Nephron progenitor cell (in vitro differentiated cells): Measurements from ENCODE around the gene SYPL1.

Source experiments
- DNase-seq: peaks from one replicate; pipeline ENCODE4 v3.0.0; 2021
- H3K27ac Mint-ChIP-seq: 2 replicates; pipeline ENCODE4 v1.8.0; 2021; ENCODE audit warnings: mild to moderate bottlenecking, moderate library complexity, mixed read lengths
- H3K27me3 Mint-ChIP-seq: 2 replicates; pipeline ENCODE4 v1.8.0; 2021; ENCODE audit warnings: mild to moderate bottlenecking, low read depth, mixed read lengths; ENCODE audit not compliant: poor library complexity
- H3K36me3 Mint-ChIP-seq: 2 replicates; pipeline ENCODE4 v1.8.0; 2021; ENCODE audit warnings: low read depth, mixed read lengths
- H3K4me1 Mint-ChIP-seq: 2 replicates; pipeline ENCODE4 v1.8.0; 2021; ENCODE audit warnings: mixed read lengths
- H3K4me3 Mint-ChIP-seq: 2 replicates; pipeline ENCODE4 v1.8.0; 2021; ENCODE audit warnings: mild to moderate bottlenecking, moderate library complexity, mixed read lengths
- H3K9me3 Mint-ChIP-seq: 2 replicates; pipeline ENCODE4 v1.8.0; 2021; ENCODE audit warnings: mild to moderate bottlenecking, moderate library complexity, mixed read lengths
- CTCF ChIP-seq: fragments of 200-600 bp; sonication (generic); IDR thresholded peaks from 2 replicates; pipeline ENCODE4 v1.5.0; 2021; ENCODE audit warnings: antibody characterized with exemption

The SYPL1 gene

GRCh38 chr7:106134241-106134640 is 22.1 kb upstream of the SYPL1 start:
- H3K9me3 Mint-ChIP-seq: no peaks in the 10 kb centered on the region
- peaks cover 26% of the 10 kb centered on the region for H3K27me3 Mint-ChIP-seq
- H3K4me3 Mint-ChIP-seq: no peak overlapping the region

GRCh38 chr7:106129291-106129690 is 17.2 kb upstream of the SYPL1 start:
- no peak for DNase-seq
- H3K36me3 Mint-ChIP-seq: no peaks in the 10 kb centered on the region
- no peak overlapping the region for H3K4me3 Mint-ChIP-seq
- H3K27ac Mint-ChIP-seq: no peak overlapping the region
- peaks cover 15% of the 10 kb centered on the region for H3K27me3 Mint-ChIP-seq
- H3K9me3 Mint-ChIP-seq: no peaks in the 10 kb centered on the region
- TF ChIP-seq CTCF: no peak
- peaks cover 6% of the 10 kb centered on the region for H3K4me1 Mint-ChIP-seq

More at GRCh38 chr7:106134241-106134640, 22.1 kb upstream of the SYPL1 start:
- no peaks in the 10 kb centered on the region for H3K36me3 Mint-ChIP-seq
- H3K4me1 Mint-ChIP-seq: peaks cover 12% of the 10 kb centered on the region
- H3K27ac Mint-ChIP-seq: no peak overlapping the region
- no peak for TF ChIP-seq CTCF
- no peak for DNase-seq

GRCh38 chr7:106128836-106129235 is 16.7 kb upstream of the SYPL1 start:
- no peaks in the 10 kb centered on the region for H3K9me3 Mint-ChIP-seq
- peaks cover 6% of the 10 kb centered on the region for H3K4me1 Mint-ChIP-seq
- no peak for TF ChIP-seq CTCF
- no peak for DNase-seq
- H3K36me3 Mint-ChIP-seq: no peaks in the 10 kb centered on the region
- H3K4me3 Mint-ChIP-seq: no peak overlapping the region
- H3K27ac Mint-ChIP-seq: no peak overlapping the region
- H3K27me3 Mint-ChIP-seq: peaks cover 15% of the 10 kb centered on the region

- peaks cover 6% of the 10 kb centered on the region for H3K4me1 Mint-ChIP-seq
- no peak overlapping the region for H3K27ac Mint-ChIP-seq
These were observed 16.1 kb upstream of the SYPL1 start for GRCh38 chr7:106127984-106128780.

GRCh38 chr7:106126170-106126938 is 14.2 kb upstream of the SYPL1 start:
- Mint-ChIP-seq H3K27ac (no peak overlapping the region), H3K4me3 (no peak overlapping the region), H3K27me3 (peaks cover 6% of the 10 kb centered on the region), H3K9me3 (no peaks in the 10 kb centered on the region), H3K4me1 (peaks cover 17% of the 10 kb centered on the region), H3K36me3 (no peaks in the 10 kb centered on the region)
- DNase-seq: no peak
- no peak for TF ChIP-seq CTCF

More at GRCh38 chr7:106127984-106128780, 16.1 kb upstream of the SYPL1 start:
- H3K4me3 Mint-ChIP-seq: no peak overlapping the region
- H3K36me3 Mint-ChIP-seq: no peaks in the 10 kb centered on the region
- H3K27me3 Mint-ChIP-seq: peaks cover 10% of the 10 kb centered on the region
- DNase-seq: no peak
- no peak for TF ChIP-seq CTCF
- no peaks in the 10 kb centered on the region for H3K9me3 Mint-ChIP-seq
